ENCODE measurements around the gene CCDC28A.

- no peak for TF ChIP-seq EZH2 (IDR thresholded peaks at IDR 0.05; ENCODE audit: borderline replicate concordance, low read depth, low read length, poor library complexity, severe bottlenecking)
- no peak for TF ChIP-seq CTCF (conservative IDR thresholded peaks at IDR 0.05; ENCODE audit: low read depth, low read length)
Measured at GRCh38 chr6:138727182-138727581, 46.4 kb upstream of the CCDC28A start.
